Esophagus squamous epithelium (tissue), 5 donors: ENCODE measurements around the gene SLC47A1. TPM values are rescaled to one million over a fixed set of nuclear protein-coding genes. Genes with fewer than 3 reads are reported as not detected.
"Not testable (repeated sequence)": the region's sequence is repeated elsewhere in the genome, so short reads cannot be mapped to it uniquely, and the experiment has no call there.

Source experiments
- DNase-seq: peaks from one replicate; lab custom pipeline; 2025; lab: John Stamatoyannopoulos, UW
- H3K27ac ChIP-seq, 4 donors: fragments of 200-600 bp; sonication (generic); one replicate each; pipeline ENCODE4 v1.5.1; 2016 to 2019; ENCODE audit warnings: mild to moderate bottlenecking in 1 of 4
- H3K27me3 ChIP-seq, 4 donors: fragments of 200-600 bp; sonication (generic); 1 replicate in 3 of 4; 2 replicates in 1 of 4; pipeline versions ENCODE4 v1.5.1 to v1.6.0; 2017 to 2021; ENCODE audit warnings: antibody characterized with exemption in 1 of 4
- H3K36me3 ChIP-seq, 3 donors: fragments of 200-600 bp; sonication (generic); one replicate each; pipeline ENCODE4 v1.5.1; 2016 to 2019
- H3K4me1 ChIP-seq, 3 donors: fragments of 200-600 bp; sonication (generic); one replicate each; pipeline ENCODE4 v1.5.1; 2017 to 2019
- H3K4me3 ChIP-seq, 4 donors: fragments of 200-600 bp; sonication (generic); 1 replicate in 3 of 4; 2 replicates in 1 of 4; pipeline ENCODE4 v1.5.1; 2016 to 2019; ENCODE audit warnings: mild to moderate bottlenecking in 2 of 4, moderate library complexity in 1 of 4
- H3K9me3 ChIP-seq, 3 donors: fragments of 200-600 bp; sonication (generic); one replicate each; pipeline ENCODE4 v1.5.1; 2016 to 2019
- CTCF ChIP-seq, 6 experiments: fragments of 450-650 bp in 4 of 6; fragments of 200-600 bp in 2 of 6; sonication (generic) in 2 of 6; IDR thresholded peaks; one replicate each; pipeline ENCODE4 v1.5.1; 2016 to 2019; ENCODE audit warnings: antibody characterized with exemption in 6 of 6, mild to moderate bottlenecking in 4 of 6, moderate library complexity in 4 of 6
- POLR2A ChIP-seq, 4 donors: fragments of 450-650 bp; IDR thresholded peaks; one replicate each; pipeline ENCODE4 v1.6.1; 2017; ENCODE audit warnings: antibody characterized with exemption in 4 of 4, mild to moderate bottlenecking in 4 of 4, moderate library complexity in 3 of 4
- WGBS, 2 donors: methylation state at CpG; one replicate each; pipeline ENCODE4 v1.1.5; 2018; 5-methylcytosine and 5-hydroxymethylcytosine counted together
- intact Hi-C: fragments of 100-400 bp; cut with DNase I; formaldehyde crosslinking; loops from one replicate; pipeline ENCODE4 v1.15.0; 2022
- total RNA-seq, 4 donors: library from RNA; depleted of rRNA; stranded (reverse); fragments of >200 nt; gene quantifications; one replicate each; pipeline ENCODE4 v1.1.0, GENCODE V29; 2016
- donor health status: DM: yes; HTN: yes; CAD: no.

The SLC47A1 gene
- total RNA-seq, 4 donors from 2014 or later: 3.9 to 7.8 (median 7.3) TPM

- WGBS, 2 donors: 18 to 33% methylated on average over 2 of the region's 2 CpGs
- DNase-seq: no peak
- Histone ChIP-seq H3K27ac (no peak overlapping the region), H3K4me3 (no peak overlapping the region), H3K4me1 (peaks cover 0 to 5% (median 0%) of the 10 kb centered on the region in 3 donors), H3K36me3 (no peaks in the 10 kb centered on the region), H3K9me3 (no peaks in the 10 kb centered on the region), H3K27me3 (peaks cover 0 to 8% (median 0%) of the 10 kb centered on the region in 4 donors)
- intact Hi-C loops: no loop called here
- TF ChIP-seq POLR2A (IDR thresholded peaks at IDR 0.05) (no peak), CTCF (IDR thresholded peaks at IDR 0.05) (no peak)
Measured at GRCh38 chr17:19573075-19573474, 39.4 kb downstream of the SLC47A1 start.

GRCh38 chr17:19574956-19575355 is 41.3 kb downstream of the SLC47A1 start:
- H3K27me3 ChIP-seq: peaks cover 0 to 26% (median 0%) of the 10 kb centered on the region in 4 donors
- H3K36me3 ChIP-seq: no peaks in the 10 kb centered on the region
- H3K9me3 ChIP-seq: no peaks in the 10 kb centered on the region
- H3K4me3 ChIP-seq: no peak overlapping the region
- no peak overlapping the region for H3K27ac ChIP-seq
- peaks cover 0 to 20% (median 4%) of the 10 kb centered on the region in 3 donors for H3K4me1 ChIP-seq
- intact Hi-C loops: no loop called here
- no peak for DNase-seq
- TF ChIP-seq CTCF (IDR thresholded peaks at IDR 0.05) (no peak), POLR2A (IDR thresholded peaks at IDR 0.05) (no peak)
- 78 to 87% methylated on average over 4 of the region's 4 CpGs for WGBS, 2 donors

- intact Hi-C loops: no loop called here
- WGBS, 2 donors: 34 to 70% methylated on average over 4 of the region's 4 CpGs
- H3K4me1 ChIP-seq: peaks cover 0 to 20% (median 8%) of the 10 kb centered on the region in 3 donors
- H3K9me3 ChIP-seq: no peaks in the 10 kb centered on the region
- H3K27me3 ChIP-seq: peaks cover 0 to 41% (median 2%) of the 10 kb centered on the region in 4 donors
- H3K36me3 ChIP-seq: no peaks in the 10 kb centered on the region
- no peak overlapping the region for H3K4me3 ChIP-seq
- DNase-seq: no peak
- TF ChIP-seq POLR2A (IDR thresholded peaks at IDR 0.05) (no peak), CTCF (IDR thresholded peaks at IDR 0.05) (peak in 1 of 6 experiments; percentile 21)
- no peak overlapping the region for H3K27ac ChIP-seq
Measured at GRCh38 chr17:19578545-19578944, 44.9 kb downstream of the SLC47A1 start.

GRCh38 chr17:19579192-19579761 is 45.6 kb downstream of the SLC47A1 start:
- TF ChIP-seq CTCF (IDR thresholded peaks at IDR 0.05) (no peak), POLR2A (IDR thresholded peaks at IDR 0.05) (no peak)
- DNase-seq: no peak
- Histone ChIP-seq H3K9me3 (no peaks in the 10 kb centered on the region), H3K36me3 (no peaks in the 10 kb centered on the region), H3K27me3 (peaks cover 0 to 42% (median 2%) of the 10 kb centered on the region in 4 donors), H3K27ac (peak overlapping the region in 3 of 4 donors; percentile 22 to 60 (median 44)), H3K4me3 (peak overlapping the region; percentile 15 to 70 (median 46)), H3K4me1 (peaks cover 0 to 20% (median 8%) of the 10 kb centered on the region in 3 donors)
- intact Hi-C loops: no loop called here
- WGBS, 2 donors: 29 to 33% methylated on average over 9 to 12 of the region's 19 CpGs

- Histone ChIP-seq H3K4me1 (peaks cover 0 to 20% (median 8%) of the 10 kb centered on the region in 3 donors), H3K4me3 (peak overlapping the region; percentile 15 to 70 (median 46)), H3K27ac (peak overlapping the region in 2 of 4 donors; percentile 44 to 60), H3K36me3 (no peaks in the 10 kb centered on the region), H3K9me3 (no peaks in the 10 kb centered on the region), H3K27me3 (peaks cover 0 to 47% (median 2%) of the 10 kb centered on the region in 4 donors)
- DNase-seq: no peak
- WGBS, 2 donors: 27 to 62% methylated on average over 7 to 10 of the region's 76 CpGs
- intact Hi-C loops: no loop called here
- no peak for TF ChIP-seq POLR2A (IDR thresholded peaks at IDR 0.05)
- TF ChIP-seq CTCF (IDR thresholded peaks at IDR 0.05): no peak
Measured at GRCh38 chr17:19579867-19580565, 46.4 kb downstream of the SLC47A1 start.

GRCh38 chr17:19580566-19580920 is 46.9 kb downstream of the SLC47A1 start:
- intact Hi-C loops, H3K27ac ChIP-seq, DNase-seq, H3K36me3 ChIP-seq, H3K9me3 ChIP-seq: not testable (repeated sequence)
- peak overlapping the region in 2 of 4 donors; percentile 55 to 70 for H3K4me3 ChIP-seq
- peaks cover 0 to 20% (median 8%) of the 10 kb centered on the region in 3 donors for H3K4me1 ChIP-seq
- H3K27me3 ChIP-seq: peaks cover 0 to 47% (median 2%) of the 10 kb centered on the region in 4 donors
- 87 to 90% methylated on average over 3 to 14 of the region's 17 CpGs for WGBS, 2 donors

GRCh38 chr17:19582152-19582551 is 48.5 kb downstream of the SLC47A1 start:
- Histone ChIP-seq H3K4me1 (peaks cover 0 to 20% (median 8%) of the 10 kb centered on the region in 3 donors), H3K27me3 (peaks cover 0 to 43% (median 2%) of the 10 kb centered on the region in 4 donors)
- H3K9me3 ChIP-seq, intact Hi-C loops, H3K36me3 ChIP-seq, H3K27ac ChIP-seq, H3K4me3 ChIP-seq, DNase-seq: not testable (repeated sequence)
- whole genome bisulfite sequencing, 2 donors: 91 to 95% methylated on average over 7 to 8 of the region's 13 CpGs
